Mucosa of descending colon (tissue), 3 donors: Measurements from ENCODE around the gene AFDN. TPM values are rescaled to one million over a fixed set of nuclear protein-coding genes. Genes with fewer than 3 reads are reported as not detected.

Source experiments
- ATAC-seq: fragments of 200-7000 bp; cut with Tn5 transposase; one replicate; pipeline ENCODE4 v1.9.1; 2020; ENCODE audit warnings: mild to moderate bottlenecking, moderate library complexity
- DNase-seq, 3 donors: peaks; one replicate each; pipeline ENCODE4 v3.0.0-alpha.2; 2020
- H3K36me3 ChIP-seq: fragments of 200-600 bp; one replicate; pipeline ENCODE4 v1.8.0; 2021; ENCODE audit warnings: low read depth, mild to moderate bottlenecking
- H3K4me1 ChIP-seq: fragments of 200-600 bp; one replicate; pipeline ENCODE4 v1.8.0; 2021; ENCODE audit warnings: low read depth, mild to moderate bottlenecking
- H3K4me3 ChIP-seq: fragments of 200-600 bp; one replicate; pipeline ENCODE4 v1.8.0; 2021; ENCODE audit warnings: mild to moderate bottlenecking
- H3K9me3 ChIP-seq: fragments of 200-600 bp; one replicate; pipeline ENCODE4 v1.8.0; 2021; ENCODE audit warnings: mild to moderate bottlenecking
- intact Hi-C, 2 donors: fragments of 100-400 bp; cut with DNase I in 1 of 2; cut with micrococcal nuclease in 1 of 2; formaldehyde crosslinking; loops; one replicate each; pipeline versions ENCODE4 v1.11.0 to v1.11.1; 2022; cut with DNase I, micrococcal nuclease
- total RNA-seq, 3 donors: library from RNA; stranded (reverse); fragmentation: NEBNext Ultra II Directional in 2 of 3; extraction: Animal tissue kit (Norgen Biotek cat#: 25700) in 2 of 3; gene quantifications; one replicate each; pipeline versions ENCODE4 v1.2.1 to v1.2.4, GENCODE V29; 2021 to 2023
- TF ChIP-seq, protein P1 (sequence below): fragments of 200-600 bp; IDR thresholded peaks from one replicate; pipeline ENCODE4 v1.8.0; 2022; ENCODE audit warnings: antibody characterized with exemption, mild to moderate bottlenecking
- donor health status: DM: no; HTN: no; CAD: no; lungs with moderate emphysema.
- donor health status: DM: no; HTN: no; CAD: no.
- donor health status: DM: no; HTN: yes; CAD: no.

The AFDN gene
- total RNA-seq, 3 donors from 2014 or later, result 168 to 231 (median 208) TPM

DNA sequence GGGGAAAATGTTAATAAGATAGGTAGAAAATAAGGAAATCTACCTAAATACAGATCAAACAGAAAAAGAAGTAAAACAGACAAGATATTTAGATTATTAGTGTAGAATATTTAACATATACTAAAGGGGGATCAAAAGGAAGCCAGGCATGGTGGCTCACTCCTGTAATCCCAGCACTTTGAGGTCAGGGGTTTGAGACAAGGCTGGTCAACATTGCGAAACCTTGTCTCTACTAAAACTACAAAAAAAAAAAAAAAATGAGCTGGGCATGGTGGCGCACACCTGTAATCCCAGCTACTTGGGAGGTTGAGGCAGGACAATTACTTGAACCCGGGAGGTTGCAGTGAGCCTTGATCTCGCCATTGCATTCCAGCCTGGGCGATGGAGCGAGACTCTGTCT lies 55.5 kb downstream of the AFDN start:
- Histone ChIP-seq H3K36me3 (no peaks in the 10 kb centered on the region), H3K9me3 (no peaks in the 10 kb centered on the region), H3K4me3 (no peak overlapping the region), H3K4me1 (no peaks in the 10 kb centered on the region)
- no peak for DNase-seq
- TF ChIP-seq, protein P1, sequence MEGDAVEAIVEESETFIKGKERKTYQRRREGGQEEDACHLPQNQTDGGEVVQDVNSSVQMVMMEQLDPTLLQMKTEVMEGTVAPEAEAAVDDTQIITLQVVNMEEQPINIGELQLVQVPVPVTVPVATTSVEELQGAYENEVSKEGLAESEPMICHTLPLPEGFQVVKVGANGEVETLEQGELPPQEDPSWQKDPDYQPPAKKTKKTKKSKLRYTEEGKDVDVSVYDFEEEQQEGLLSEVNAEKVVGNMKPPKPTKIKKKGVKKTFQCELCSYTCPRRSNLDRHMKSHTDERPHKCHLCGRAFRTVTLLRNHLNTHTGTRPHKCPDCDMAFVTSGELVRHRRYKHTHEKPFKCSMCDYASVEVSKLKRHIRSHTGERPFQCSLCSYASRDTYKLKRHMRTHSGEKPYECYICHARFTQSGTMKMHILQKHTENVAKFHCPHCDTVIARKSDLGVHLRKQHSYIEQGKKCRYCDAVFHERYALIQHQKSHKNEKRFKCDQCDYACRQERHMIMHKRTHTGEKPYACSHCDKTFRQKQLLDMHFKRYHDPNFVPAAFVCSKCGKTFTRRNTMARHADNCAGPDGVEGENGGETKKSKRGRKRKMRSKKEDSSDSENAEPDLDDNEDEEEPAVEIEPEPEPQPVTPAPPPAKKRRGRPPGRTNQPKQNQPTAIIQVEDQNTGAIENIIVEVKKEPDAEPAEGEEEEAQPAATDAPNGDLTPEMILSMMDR, result no peak
- intact Hi-C loops, result no loop called here
- no peak for ATAC-seq

GRCh38 chr6:167888098-167888497 lies 61.4 kb downstream of the AFDN start:
- TF ChIP-seq, protein P1, result no peak
- ATAC-seq, result no peak
- intact Hi-C loops, result no loop called here
- DNase-seq, result no peak
- Histone ChIP-seq H3K9me3 (no peaks in the 10 kb centered on the region), H3K4me1 (no peaks in the 10 kb centered on the region), H3K36me3 (no peaks in the 10 kb centered on the region), H3K4me3 (no peak overlapping the region)

GRCh38 chr6:167892835-167893815 lies 66.4 kb downstream of the AFDN start:
- no peaks in the 10 kb centered on the region for H3K9me3 ChIP-seq
- no peaks in the 10 kb centered on the region for H3K36me3 ChIP-seq
- TF ChIP-seq, protein P1, result no peak
- no peak for ATAC-seq
- no peak for DNase-seq
- no peak overlapping the region for H3K4me3 ChIP-seq
- no peaks in the 10 kb centered on the region for H3K4me1 ChIP-seq
- intact Hi-C loops, result loop anchor here (10.0 kb wide), 2 partner anchors 388 to 408 kb away; no protein-coding TSS in a partner anchor

- no peaks in the 10 kb centered on the region for H3K36me3 ChIP-seq
- no peak overlapping the region for H3K4me3 ChIP-seq
- H3K4me1 ChIP-seq, result no peaks in the 10 kb centered on the region
- ATAC-seq (no peak), DNase-seq (no peak)
- no peaks in the 10 kb centered on the region for H3K9me3 ChIP-seq
- intact Hi-C loops, result loop anchor here (10.0 kb wide), 2 partner anchors 390 to 410 kb away; no protein-coding TSS in a partner anchor
- TF ChIP-seq, protein P1, result no peak
Measured at GRCh38 chr6:167894965-167895364, 68.3 kb downstream of the AFDN start.

DNA sequence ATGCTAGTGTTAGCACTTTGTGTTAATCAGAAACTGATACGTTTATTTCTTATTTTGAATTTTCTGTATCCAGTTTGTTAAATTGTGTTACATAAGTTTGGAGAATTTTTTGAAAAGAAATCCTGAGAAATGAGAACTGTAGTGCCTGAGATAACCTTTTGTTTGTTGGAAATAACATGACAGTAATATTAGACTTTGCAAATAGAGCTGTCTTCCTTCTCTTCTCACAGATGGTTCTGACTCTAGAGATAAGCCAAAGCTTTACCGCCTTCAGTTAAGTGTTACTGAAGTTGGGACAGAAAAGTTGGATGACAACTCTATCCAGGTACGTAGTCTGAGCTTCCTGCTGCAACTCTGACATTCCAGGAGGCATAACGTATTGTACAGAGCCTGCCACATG lies 69.9 kb downstream of the AFDN start:
- H3K4me3 ChIP-seq, result no peak overlapping the region
- no peaks in the 10 kb centered on the region for H3K9me3 ChIP-seq
- no peaks in the 10 kb centered on the region for H3K4me1 ChIP-seq
- no peak for ATAC-seq
- intact Hi-C loops, result loop anchor here (10.0 kb wide), 2 partner anchors 392 to 412 kb away; no protein-coding TSS in a partner anchor
- no peaks in the 10 kb centered on the region for H3K36me3 ChIP-seq
- TF ChIP-seq, protein P1, result no peak
- DNase-seq, result no peak
